Measurements from ENCODE around the gene RBM14.

GRCh38 chr11:66665369-66665768 lies 48.9 kb downstream of the RBM14 start:
- TF ChIP-seq POLR2A (IDR thresholded peaks at IDR 0.05; ENCODE audit: low read depth, low read length) (0 out of 2 replicates have a peak, but pooled peaks have one; percentile 3), POLR2AphosphoS5 (IDR thresholded peaks at IDR 0.05; ENCODE audit: low read depth, low read length) (no peak), TAF1 (IDR thresholded peaks at IDR 0.05; ENCODE audit: borderline replicate concordance, low read depth, low read length) (no peak)

Data from GM12892 (cell line).